HG02938 (cell line): ENCODE results near the gene ARHGAP44.

Experiments used
- ATAC-seq: cut with Tn5 transposase; IDR thresholded peaks from one replicate; pipeline ENCODE4 v1.9.1; 2021; ENCODE audit warnings: mild to moderate bottlenecking, moderate library complexity; ENCODE audit not compliant: unreplicated experiment

Gene ARHGAP44

GRCh38 chr17:13016881-13017654 is 227.8 kb downstream of the ARHGAP44 start:
- ATAC-seq: peak; percentile 26

GRCh38 chr17:13017655-13018459 is 228.6 kb downstream of the ARHGAP44 start, which contains the start of gene ELAC2:
Gene ELAC2, minus strand, starts transcription at chr17:13018027. Its CDS starts 80 bp downstream, at chr17:13017947.
- peak; percentile 95 for ATAC-seq

- no peak for ATAC-seq
These were observed 234.7 kb downstream of the ARHGAP44 start for GRCh38 chr17:13024016-13024415.

GRCh38 chr17:13024526-13025257 is 235.4 kb downstream of the ARHGAP44 start:
- peak; percentile 76 for ATAC-seq

GRCh38 chr17:13025258-13025627 is 235.9 kb downstream of the ARHGAP44 start:
- ATAC-seq: no peak

- ATAC-seq: no peak
These were observed 236.4 kb downstream of the ARHGAP44 start for GRCh38 chr17:13025687-13026086.

GRCh38 chr17:13027246-13027645 is 237.9 kb downstream of the ARHGAP44 start:
- no peak for ATAC-seq

- ATAC-seq: no peak
These were observed 240.0 kb downstream of the ARHGAP44 start for GRCh38 chr17:13029340-13029739.

- no peak for ATAC-seq
These were observed 240.8 kb downstream of the ARHGAP44 start for GRCh38 chr17:13030056-13030455.

GRCh38 chr17:13030459-13031300 is 241.4 kb downstream of the ARHGAP44 start:
- ATAC-seq: peak; percentile 55

GRCh38 chr17:13031718-13032350 is 242.5 kb downstream of the ARHGAP44 start:
- ATAC-seq: peak; percentile 85

- ATAC-seq: no peak
These were observed 246.1 kb downstream of the ARHGAP44 start for GRCh38 chr17:13035420-13035819.

- ATAC-seq: no peak
These were observed 247.5 kb downstream of the ARHGAP44 start for GRCh38 chr17:13036751-13037150.

GRCh38 chr17:13038931-13039665 is 249.8 kb downstream of the ARHGAP44 start:
- ATAC-seq: no peak
